HAP-1 (cell line): Measurements from ENCODE around the gene POLR3F.
"Not testable (repeated sequence)": the region's sequence is repeated elsewhere in the genome, so short reads cannot be mapped to it uniquely, and the experiment has no call there.

Experiments
- DNase-seq, 2 experiments: peaks; one replicate each; pipeline ENCODE4 v3.0.0-alpha.2; 2016 to 2020; ENCODE audit warnings: low spot score in 2 of 2
- H3K27me3 ChIP-seq: fragments of 250-450 bp; sonication (Bioruptor Pico); 2 replicates; pipeline ENCODE4 v1.5.1; 2020; ENCODE audit warnings: low read depth, mild to moderate bottlenecking, moderate library complexity
- H3K36me3 ChIP-seq: fragments of 250-450 bp; sonication (Bioruptor Pico); replicated peaks from 2 replicates; pipeline ENCODE4 v1.5.1; 2020; ENCODE audit warnings: mild to moderate bottlenecking
- H3K4me1 ChIP-seq: fragments of 250-450 bp; sonication (Bioruptor Pico); 2 replicates; pipeline ENCODE4 v1.5.1; 2020; ENCODE audit warnings: mild to moderate bottlenecking
- H3K4me3 ChIP-seq: fragments of 250-450 bp; sonication (Bioruptor Pico); 2 replicates; pipeline ENCODE4 v1.5.1; 2020; ENCODE audit warnings: mild to moderate bottlenecking, moderate library complexity
- H3K9me3 ChIP-seq: fragments of 250-450 bp; sonication (Bioruptor Pico); 2 replicates; pipeline ENCODE4 v1.5.1; 2020; ENCODE audit warnings: mild to moderate bottlenecking, moderate library complexity
- in situ Hi-C: fragments of 300-500 bp; cut with MboI; formaldehyde crosslinking; loops from 3 replicates; pipeline ENCODE4 v1.14.3; 2020; ENCODE audit warnings: low sequenced_read_pairs, inconsistent platforms, mixed read lengths

Gene POLR3F

DNA sequence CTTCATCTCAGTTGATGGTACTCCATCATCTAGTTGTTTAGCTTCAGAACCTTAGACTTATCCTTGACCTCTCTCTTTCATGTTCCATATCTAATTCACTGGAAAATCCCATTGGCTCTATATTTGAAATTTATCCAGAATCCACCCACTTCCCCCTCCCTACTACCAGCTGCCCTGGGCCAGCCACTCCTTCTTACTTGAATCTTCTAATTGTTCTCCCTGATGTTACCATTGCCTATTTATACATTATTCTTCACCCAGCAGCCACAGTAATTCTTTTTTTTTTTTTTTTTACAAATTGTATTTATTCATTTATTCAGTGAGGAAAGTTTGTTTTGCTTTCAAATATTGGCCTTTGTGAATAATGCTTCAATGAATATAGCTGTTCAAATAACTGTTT is 48.8 kb downstream of the POLR3F start:
- Histone ChIP-seq H3K9me3 (no peaks in the 10 kb centered on the region), H3K36me3 (peaks cover 36% of the 10 kb centered on the region), H3K27me3 (no peaks in the 10 kb centered on the region), H3K4me1 (no peaks in the 10 kb centered on the region), H3K4me3 (no peak overlapping the region)
- in situ Hi-C loops: no loop called here
- DNase-seq: no peak

DNA sequence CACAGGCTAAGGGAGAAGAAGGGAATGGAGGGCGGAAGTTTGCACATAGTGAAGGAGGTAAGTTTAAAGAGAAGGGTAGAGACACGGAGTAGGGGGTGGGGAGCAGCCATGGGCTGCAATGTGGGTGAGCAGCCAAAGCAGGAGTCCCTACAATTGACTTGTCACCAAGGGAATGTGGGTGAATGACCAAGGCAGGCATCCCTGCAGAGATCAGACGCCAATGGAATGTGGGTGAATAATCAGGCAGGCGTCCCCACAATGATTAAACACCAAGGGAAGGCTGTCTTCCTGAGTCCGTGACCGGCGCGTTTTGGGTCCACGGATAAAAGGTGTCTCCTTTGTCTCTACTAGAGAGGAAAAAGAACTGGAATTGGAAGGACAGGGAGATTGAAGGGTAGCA is 54.9 kb downstream of the POLR3F start:
- in situ Hi-C loops, DNase-seq: not testable (repeated sequence)
- H3K36me3 ChIP-seq: peaks cover 32% of the 10 kb centered on the region

DNA sequence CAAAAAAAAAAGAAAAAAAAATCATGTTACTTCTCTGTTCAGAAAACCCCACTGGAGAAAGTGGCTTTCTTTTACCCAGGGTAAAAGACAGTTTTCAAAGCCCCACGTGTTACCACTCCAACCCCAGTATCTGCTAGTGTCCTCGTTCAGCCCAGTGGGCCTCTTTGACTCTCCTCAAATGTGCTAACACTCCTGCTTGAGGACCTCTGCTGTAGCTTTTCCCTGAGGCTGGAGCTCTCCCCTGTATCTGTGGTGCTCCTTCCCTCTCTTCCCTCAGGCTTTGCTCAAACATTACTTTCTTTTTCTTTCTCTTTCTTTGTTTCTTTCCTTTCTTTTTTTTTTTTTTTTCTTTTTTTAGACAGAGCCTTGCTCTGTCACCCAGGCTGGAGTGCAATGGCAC is 55.9 kb downstream of the POLR3F start:
- Histone ChIP-seq H3K27me3 (no peaks in the 10 kb centered on the region), H3K9me3 (no peaks in the 10 kb centered on the region), H3K4me1 (no peaks in the 10 kb centered on the region), H3K4me3 (no peak overlapping the region), H3K36me3 (peaks cover 39% of the 10 kb centered on the region)
- in situ Hi-C loops: no loop called here
- no peak for DNase-seq

More for the DNA sequence above, 54.9 kb downstream of the POLR3F start:
- not testable (repeated sequence) for H3K4me1 ChIP-seq, H3K27me3 ChIP-seq, H3K9me3 ChIP-seq, H3K4me3 ChIP-seq

DNA sequence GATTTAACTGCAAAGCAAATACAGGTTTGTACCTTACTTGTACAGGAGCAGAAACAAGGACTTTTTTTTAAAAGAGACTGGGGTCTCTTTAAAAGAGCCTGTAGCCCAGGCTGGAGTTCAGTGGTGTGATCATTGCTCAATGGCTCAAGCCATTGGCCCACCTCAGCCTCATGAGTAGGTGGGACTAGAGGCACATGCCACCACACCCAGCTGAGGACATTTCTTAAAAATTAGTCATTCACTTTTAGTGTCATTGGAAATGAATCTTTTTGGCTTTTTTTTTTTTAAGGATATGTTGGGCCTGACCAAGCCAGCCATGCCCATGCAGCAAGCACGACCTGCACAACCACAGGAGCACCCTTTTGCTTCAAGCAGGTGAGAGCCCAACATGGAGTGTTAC is 57.5 kb downstream of the POLR3F start:
- H3K4me1 ChIP-seq: no peaks in the 10 kb centered on the region
- DNase-seq: no peak
- H3K9me3 ChIP-seq: no peaks in the 10 kb centered on the region
- in situ Hi-C loops: no loop called here
- no peaks in the 10 kb centered on the region for H3K27me3 ChIP-seq
- no peak overlapping the region for H3K4me3 ChIP-seq
- peaks cover 55% of the 10 kb centered on the region for H3K36me3 ChIP-seq

DNA sequence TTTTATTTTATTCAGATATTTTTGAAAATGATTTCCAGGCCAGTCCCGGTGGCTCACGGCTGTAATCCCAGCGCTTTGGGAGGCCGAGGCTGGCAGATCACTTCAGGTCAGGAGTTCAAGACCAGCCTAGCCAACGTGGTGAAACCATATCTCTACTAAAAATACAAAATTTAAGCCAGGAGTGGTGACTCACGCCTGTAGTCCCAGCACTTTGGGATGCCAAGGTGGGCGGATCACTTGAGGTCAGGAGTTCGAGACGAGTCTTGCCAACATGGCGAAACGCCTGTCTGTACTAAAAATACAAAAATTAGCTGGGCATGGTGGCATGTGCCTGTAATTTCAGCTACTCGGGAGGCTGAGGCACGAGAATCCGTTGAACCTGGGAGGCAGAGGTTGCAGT is 59.6 kb downstream of the POLR3F start:
- H3K27me3 ChIP-seq, in situ Hi-C loops, H3K4me1 ChIP-seq, H3K9me3 ChIP-seq, H3K4me3 ChIP-seq, DNase-seq: not testable (repeated sequence)
- peaks cover 70% of the 10 kb centered on the region for H3K36me3 ChIP-seq

DNA sequence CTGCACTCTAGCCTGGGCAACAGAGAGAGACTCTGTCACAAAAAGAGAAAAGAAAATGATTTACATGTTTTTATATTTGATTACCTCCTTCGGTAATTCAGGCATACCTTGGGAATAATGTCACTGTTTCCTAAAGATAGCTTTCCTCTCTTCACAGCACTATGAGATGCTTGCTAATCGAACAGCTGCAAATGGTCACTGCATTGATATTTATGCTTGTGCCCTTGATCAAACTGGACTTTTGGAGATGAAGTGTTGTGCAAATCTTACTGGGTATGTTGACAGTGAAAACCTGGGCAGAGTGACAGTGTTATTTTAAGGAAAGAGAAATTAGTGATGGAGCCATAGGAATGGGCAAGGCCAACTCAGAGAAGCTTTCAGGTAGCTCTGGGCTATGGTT is 60.1 kb downstream of the POLR3F start:
- no peak for DNase-seq
- Histone ChIP-seq H3K27me3 (no peaks in the 10 kb centered on the region), H3K4me1 (no peaks in the 10 kb centered on the region), H3K4me3 (no peak overlapping the region), H3K36me3 (peaks cover 74% of the 10 kb centered on the region), H3K9me3 (no peaks in the 10 kb centered on the region)
- in situ Hi-C loops: no loop called here

DNA sequence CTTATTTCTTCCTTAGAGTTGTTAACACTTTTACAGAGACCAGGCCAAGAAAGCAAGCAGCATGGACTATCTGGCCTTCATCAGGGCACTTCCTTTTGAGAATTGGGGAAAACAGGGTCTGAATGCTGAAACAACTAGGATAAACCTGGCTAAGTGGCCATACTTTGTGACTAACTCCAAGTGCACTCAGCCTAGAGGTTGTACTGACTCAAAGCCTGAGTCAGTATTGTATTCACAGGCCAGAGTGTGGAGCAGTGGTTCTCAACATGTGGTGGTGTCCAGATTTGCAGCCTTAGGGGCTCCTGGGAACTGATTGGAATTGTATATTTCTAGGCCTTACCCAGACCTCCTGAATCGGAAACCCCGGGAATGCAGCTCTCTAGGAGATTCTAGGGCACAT is 60.6 kb downstream of the POLR3F start:
- H3K36me3 ChIP-seq: peaks cover 79% of the 10 kb centered on the region
- H3K9me3 ChIP-seq: no peaks in the 10 kb centered on the region
- no peak for DNase-seq
- in situ Hi-C loops: no loop called here
- H3K27me3 ChIP-seq: no peaks in the 10 kb centered on the region
- no peaks in the 10 kb centered on the region for H3K4me1 ChIP-seq
- no peak overlapping the region for H3K4me3 ChIP-seq

DNA sequence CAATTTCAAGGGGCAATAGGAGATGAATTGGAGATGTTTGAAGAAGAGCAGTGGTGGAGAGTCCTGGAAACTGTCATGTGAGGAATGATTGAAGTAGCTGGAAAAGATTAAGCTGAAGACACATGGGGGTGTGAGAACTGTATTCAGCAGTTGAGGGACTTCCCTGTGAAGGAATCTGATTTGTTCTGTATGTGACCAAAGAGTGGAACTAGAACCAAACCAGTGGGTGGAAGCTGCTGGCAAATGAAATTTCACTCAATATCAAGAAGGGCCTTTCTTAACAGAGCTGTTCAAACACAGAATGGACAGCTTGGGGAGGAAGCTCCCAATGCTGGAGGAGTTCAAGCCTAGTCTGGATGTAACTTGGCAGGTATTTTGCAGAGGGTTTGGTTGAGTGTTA is 61.9 kb downstream of the POLR3F start:
- no peak for DNase-seq
- in situ Hi-C loops: no loop called here
- Histone ChIP-seq H3K36me3 (peaks cover 89% of the 10 kb centered on the region), H3K4me1 (no peaks in the 10 kb centered on the region), H3K9me3 (no peaks in the 10 kb centered on the region), H3K4me3 (no peak overlapping the region), H3K27me3 (no peaks in the 10 kb centered on the region)

DNA sequence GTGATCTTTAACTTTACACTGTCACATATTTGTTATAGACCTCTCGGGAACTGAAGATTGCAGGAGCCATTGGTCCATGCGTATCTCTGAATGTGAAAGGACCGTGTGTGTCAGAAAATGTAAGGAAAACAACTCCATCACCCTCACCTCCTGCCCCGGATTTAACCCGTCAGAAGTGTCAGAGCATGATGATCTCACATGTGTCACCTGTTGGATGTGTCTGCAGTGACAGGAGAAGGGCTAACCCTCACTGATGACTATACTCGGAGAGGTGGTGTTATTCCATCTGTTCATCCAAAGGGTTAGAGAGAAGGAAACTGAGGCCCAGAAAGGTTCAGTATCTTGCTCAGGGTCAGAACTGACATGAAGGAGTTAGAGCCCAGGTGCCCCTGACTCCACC is 65.4 kb downstream of the POLR3F start:
- Histone ChIP-seq H3K4me1 (no peaks in the 10 kb centered on the region), H3K4me3 (no peak overlapping the region), H3K36me3 (peaks cover 78% of the 10 kb centered on the region), H3K9me3 (no peaks in the 10 kb centered on the region), H3K27me3 (no peaks in the 10 kb centered on the region)
- in situ Hi-C loops: no loop called here
- DNase-seq: no peak

DNA sequence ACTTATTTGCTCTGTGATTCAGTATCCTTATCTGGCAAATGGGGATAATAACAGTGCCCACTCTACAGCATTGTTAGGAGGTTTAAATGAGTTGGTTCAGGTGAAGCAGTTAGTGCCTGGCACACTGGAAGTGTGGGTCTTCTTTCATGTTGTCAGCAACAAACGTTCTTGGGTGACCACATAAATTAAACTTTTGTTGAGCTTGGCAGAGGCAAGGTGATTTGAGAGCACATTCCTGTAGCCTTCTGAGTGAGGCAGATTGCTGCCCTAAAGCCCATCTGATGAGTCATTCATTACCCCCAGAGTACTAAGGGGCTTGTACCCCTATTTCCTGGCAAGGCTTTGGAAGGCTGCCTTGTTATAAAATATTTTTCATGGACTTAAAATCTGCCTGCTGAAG is 66.3 kb downstream of the POLR3F start:
- no peak for DNase-seq
- H3K36me3 ChIP-seq: peaks cover 73% of the 10 kb centered on the region
- no peaks in the 10 kb centered on the region for H3K4me1 ChIP-seq
- in situ Hi-C loops: no loop called here
- H3K9me3 ChIP-seq: no peaks in the 10 kb centered on the region
- H3K27me3 ChIP-seq: no peaks in the 10 kb centered on the region
- H3K4me3 ChIP-seq: no peak overlapping the region

DNA sequence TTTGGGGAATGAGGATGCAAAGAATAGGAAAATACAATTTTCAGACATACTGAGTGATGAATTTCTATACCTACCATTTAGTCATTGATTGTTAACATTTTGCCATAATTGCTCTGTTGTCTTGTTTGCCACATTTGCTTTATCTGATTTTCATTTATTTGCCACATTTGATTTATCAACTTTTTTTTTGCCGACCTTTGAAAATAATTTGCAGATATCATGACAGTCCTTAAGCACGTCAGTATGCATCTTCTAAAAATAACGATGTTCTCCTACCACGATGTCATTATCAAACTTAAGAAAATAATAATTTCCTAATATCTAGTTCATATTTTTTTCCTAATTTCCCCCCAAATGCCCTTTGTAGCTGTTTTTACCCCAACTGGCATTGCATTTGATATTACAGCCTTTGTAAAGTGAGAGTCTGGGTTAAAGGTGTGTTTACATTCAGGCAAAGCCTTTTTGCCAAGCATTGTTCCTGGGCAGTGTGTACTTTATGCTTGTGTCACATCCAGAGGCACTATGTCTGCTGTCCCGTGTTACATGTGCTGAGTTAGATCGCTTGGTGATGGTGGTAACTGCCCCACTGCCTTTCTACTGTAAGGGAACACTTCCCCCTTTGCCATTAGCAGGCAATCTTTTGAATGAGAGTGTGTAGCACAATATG is 66.9 kb downstream of the POLR3F start:
- H3K4me3 ChIP-seq: no peak overlapping the region
- H3K36me3 ChIP-seq: peaks cover 69% of the 10 kb centered on the region
- H3K27me3 ChIP-seq: no peaks in the 10 kb centered on the region
- no peaks in the 10 kb centered on the region for H3K4me1 ChIP-seq
- no peaks in the 10 kb centered on the region for H3K9me3 ChIP-seq
- in situ Hi-C loops: no loop called here
- DNase-seq: no peak
